ENCODE results near the gene SRPK2. TPM values are rescaled to one million over a fixed set of nuclear protein-coding genes. Genes with fewer than 3 reads are reported as not detected.

SRPK2 gene
- polyA plus RNA-seq, 1 donor from 2014 or later, result 118 TPM

- peaks cover 3% of the 10 kb centered on the region for H3K79me2 ChIP-seq (replicated peaks; ENCODE audit: insufficient read depth, low read length)
- H3K4me2 ChIP-seq (ENCODE audit: low read length), result no peak overlapping the region
- H3K4me3 ChIP-seq (ENCODE audit: low read length), result no peak overlapping the region
- no peak overlapping the region for H3K9ac ChIP-seq (ENCODE audit: low read length)
- TF ChIP-seq EP300 (conservative IDR thresholded peaks at IDR 0.05; ENCODE audit: poor library complexity, severe bottlenecking) (no peak), TAF1 (IDR thresholded peaks at IDR 0.05; ENCODE audit: low read depth) (no peak), EZH2 (IDR thresholded peaks at IDR 0.05; ENCODE audit: borderline replicate concordance, insufficient read depth, low read length, poor library complexity, severe bottlenecking) (no peak), POLR2AphosphoS5 (IDR thresholded peaks at IDR 0.05) (no peak), MXI1 (conservative IDR thresholded peaks at IDR 0.05; ENCODE audit: poor library complexity, severe bottlenecking) (no peak), SMC3 (conservative IDR thresholded peaks at IDR 0.05; ENCODE audit: poor library complexity) (no peak), RAD21 (conservative IDR thresholded peaks at IDR 0.05) (no peak)
- TF ChIP-seq, protein P1, sequence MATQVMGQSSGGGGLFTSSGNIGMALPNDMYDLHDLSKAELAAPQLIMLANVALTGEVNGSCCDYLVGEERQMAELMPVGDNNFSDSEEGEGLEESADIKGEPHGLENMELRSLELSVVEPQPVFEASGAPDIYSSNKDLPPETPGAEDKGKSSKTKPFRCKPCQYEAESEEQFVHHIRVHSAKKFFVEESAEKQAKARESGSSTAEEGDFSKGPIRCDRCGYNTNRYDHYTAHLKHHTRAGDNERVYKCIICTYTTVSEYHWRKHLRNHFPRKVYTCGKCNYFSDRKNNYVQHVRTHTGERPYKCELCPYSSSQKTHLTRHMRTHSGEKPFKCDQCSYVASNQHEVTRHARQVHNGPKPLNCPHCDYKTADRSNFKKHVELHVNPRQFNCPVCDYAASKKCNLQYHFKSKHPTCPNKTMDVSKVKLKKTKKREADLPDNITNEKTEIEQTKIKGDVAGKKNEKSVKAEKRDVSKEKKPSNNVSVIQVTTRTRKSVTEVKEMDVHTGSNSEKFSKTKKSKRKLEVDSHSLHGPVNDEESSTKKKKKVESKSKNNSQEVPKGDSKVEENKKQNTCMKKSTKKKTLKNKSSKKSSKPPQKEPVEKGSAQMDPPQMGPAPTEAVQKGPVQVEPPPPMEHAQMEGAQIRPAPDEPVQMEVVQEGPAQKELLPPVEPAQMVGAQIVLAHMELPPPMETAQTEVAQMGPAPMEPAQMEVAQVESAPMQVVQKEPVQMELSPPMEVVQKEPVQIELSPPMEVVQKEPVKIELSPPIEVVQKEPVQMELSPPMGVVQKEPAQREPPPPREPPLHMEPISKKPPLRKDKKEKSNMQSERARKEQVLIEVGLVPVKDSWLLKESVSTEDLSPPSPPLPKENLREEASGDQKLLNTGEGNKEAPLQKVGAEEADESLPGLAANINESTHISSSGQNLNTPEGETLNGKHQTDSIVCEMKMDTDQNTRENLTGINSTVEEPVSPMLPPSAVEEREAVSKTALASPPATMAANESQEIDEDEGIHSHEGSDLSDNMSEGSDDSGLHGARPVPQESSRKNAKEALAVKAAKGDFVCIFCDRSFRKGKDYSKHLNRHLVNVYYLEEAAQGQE (IDR thresholded peaks at IDR 0.05; ENCODE audit: borderline replicate concordance), result no peak
- TF ChIP-seq, protein P2, sequence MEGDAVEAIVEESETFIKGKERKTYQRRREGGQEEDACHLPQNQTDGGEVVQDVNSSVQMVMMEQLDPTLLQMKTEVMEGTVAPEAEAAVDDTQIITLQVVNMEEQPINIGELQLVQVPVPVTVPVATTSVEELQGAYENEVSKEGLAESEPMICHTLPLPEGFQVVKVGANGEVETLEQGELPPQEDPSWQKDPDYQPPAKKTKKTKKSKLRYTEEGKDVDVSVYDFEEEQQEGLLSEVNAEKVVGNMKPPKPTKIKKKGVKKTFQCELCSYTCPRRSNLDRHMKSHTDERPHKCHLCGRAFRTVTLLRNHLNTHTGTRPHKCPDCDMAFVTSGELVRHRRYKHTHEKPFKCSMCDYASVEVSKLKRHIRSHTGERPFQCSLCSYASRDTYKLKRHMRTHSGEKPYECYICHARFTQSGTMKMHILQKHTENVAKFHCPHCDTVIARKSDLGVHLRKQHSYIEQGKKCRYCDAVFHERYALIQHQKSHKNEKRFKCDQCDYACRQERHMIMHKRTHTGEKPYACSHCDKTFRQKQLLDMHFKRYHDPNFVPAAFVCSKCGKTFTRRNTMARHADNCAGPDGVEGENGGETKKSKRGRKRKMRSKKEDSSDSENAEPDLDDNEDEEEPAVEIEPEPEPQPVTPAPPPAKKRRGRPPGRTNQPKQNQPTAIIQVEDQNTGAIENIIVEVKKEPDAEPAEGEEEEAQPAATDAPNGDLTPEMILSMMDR (IDR thresholded peaks at IDR 0.05; ENCODE audit: poor library complexity, severe bottlenecking), result no peak
- H3K9me3 ChIP-seq (ENCODE audit: low read length), result no peaks in the 10 kb centered on the region
- H3K36me3 ChIP-seq (ENCODE audit: insufficient read depth, low read length), result no peaks in the 10 kb centered on the region
- H3F3A ChIP-seq (ENCODE audit: insufficient read depth, low read length, poor library complexity, severe bottlenecking), result no peaks in the 10 kb centered on the region
- H3K27me3 ChIP-seq (ENCODE audit: insufficient read depth, low read depth, low read length), result no peaks in the 10 kb centered on the region
- no peaks in the 10 kb centered on the region for H4K20me1 ChIP-seq (ENCODE audit: insufficient read depth)
- no peaks in the 10 kb centered on the region for H3K9me2 ChIP-seq (ENCODE audit: insufficient read depth, low read length)
- no peak overlapping the region for H2AFZ ChIP-seq (ENCODE audit: low read depth, low read length)
- no peak overlapping the region for H3K27ac ChIP-seq (ENCODE audit: low read length)
Observed at GRCh38 chr7:105137898-105138297, 250.8 kb downstream of the SRPK2 start.

- no peaks in the 10 kb centered on the region for H3K27me3 ChIP-seq (ENCODE audit: insufficient read depth, low read depth, low read length)
- H3K4me3 ChIP-seq (ENCODE audit: low read length), result no peak overlapping the region
Observed at GRCh38 chr7:105136221-105136620, 252.5 kb downstream of the SRPK2 start.

More at GRCh38 chr7:105136221-105136620, 252.5 kb downstream of the SRPK2 start:
- H3K27ac ChIP-seq (ENCODE audit: low read length), result no peak overlapping the region
- no peak overlapping the region for H3K4me2 ChIP-seq (ENCODE audit: low read length)
- H2AFZ ChIP-seq (ENCODE audit: low read depth, low read length), result no peak overlapping the region
- no peaks in the 10 kb centered on the region for H3F3A ChIP-seq (ENCODE audit: insufficient read depth, low read length, poor library complexity, severe bottlenecking)
- TF ChIP-seq EZH2 (IDR thresholded peaks at IDR 0.05; ENCODE audit: borderline replicate concordance, insufficient read depth, low read length, poor library complexity, severe bottlenecking) (no peak), TAF1 (IDR thresholded peaks at IDR 0.05; ENCODE audit: low read depth) (no peak), SMC3 (conservative IDR thresholded peaks at IDR 0.05; ENCODE audit: poor library complexity) (no peak), EP300 (conservative IDR thresholded peaks at IDR 0.05; ENCODE audit: poor library complexity, severe bottlenecking) (no peak), MXI1 (conservative IDR thresholded peaks at IDR 0.05; ENCODE audit: poor library complexity, severe bottlenecking) (no peak), RAD21 (conservative IDR thresholded peaks at IDR 0.05) (no peak), POLR2AphosphoS5 (IDR thresholded peaks at IDR 0.05) (no peak)
- TF ChIP-seq, protein P2 (IDR thresholded peaks at IDR 0.05; ENCODE audit: poor library complexity, severe bottlenecking), result no peak
- TF ChIP-seq, protein P1 (IDR thresholded peaks at IDR 0.05; ENCODE audit: borderline replicate concordance), result no peak
- H3K9ac ChIP-seq (ENCODE audit: low read length), result no peak overlapping the region
- H3K79me2 ChIP-seq (replicated peaks; ENCODE audit: insufficient read depth, low read length), result peaks cover 3% of the 10 kb centered on the region
- H3K36me3 ChIP-seq (ENCODE audit: insufficient read depth, low read length), result no peaks in the 10 kb centered on the region
- no peaks in the 10 kb centered on the region for H3K9me3 ChIP-seq (ENCODE audit: low read length)
- no peaks in the 10 kb centered on the region for H3K9me2 ChIP-seq (ENCODE audit: insufficient read depth, low read length)
- no peaks in the 10 kb centered on the region for H4K20me1 ChIP-seq (ENCODE audit: insufficient read depth)

Data from neural cell (in vitro differentiated cells).